GM20000 (cell line): ENCODE measurements around the gene POGLUT3.

ENCODE experiments used
- DNase-seq: peaks from one replicate; pipeline ENCODE4 v3.0.0; 2012; ENCODE audit warnings: low spot score
- CTCF ChIP-seq: IDR thresholded peaks from 2 replicates; pipeline ENCODE4 v1.5.1; 2012; ENCODE audit warnings: mild to moderate bottlenecking, control low read depth; ENCODE audit errors: extremely low read depth, missing control alignments

POGLUT3 gene

GRCh38 chr11:108498046-108498815 is at the start of gene POGLUT3:
TSS of gene POGLUT3 (minus strand) at chr11:108498384. CDS start at chr11:108498366, 18 bp downstream.
- peak; percentile 83 for DNase-seq
- no peak for TF ChIP-seq CTCF

- DNase-seq: no peak
- no peak for TF ChIP-seq CTCF
These were observed 47.8 kb upstream of the POGLUT3 start for GRCh38 chr11:108545909-108546501.

GRCh38 chr11:108543316-108543964 is 45.3 kb upstream of the POGLUT3 start:
- DNase-seq: no peak
- no peak for TF ChIP-seq CTCF

GRCh38 chr11:108541531-108541930 is 43.3 kb upstream of the POGLUT3 start:
- no peak for TF ChIP-seq CTCF
- DNase-seq: no peak

GRCh38 chr11:108538502-108538901 is 40.3 kb upstream of the POGLUT3 start:
- TF ChIP-seq CTCF: no peak
- DNase-seq: no peak

- TF ChIP-seq CTCF: no peak
- no peak for DNase-seq
These were observed 39.8 kb upstream of the POGLUT3 start for GRCh38 chr11:108538022-108538424.

GRCh38 chr11:108536783-108537182 is 38.6 kb upstream of the POGLUT3 start:
- TF ChIP-seq CTCF: no peak
- DNase-seq: no peak
